Activated CD4-positive, CD25-positive, alpha-beta regulatory T cell treated with anti-CD3 and anti-CD28 coated beads, Interleukin-2, amount 50 U/mL, for 16 hours (primary cell): Measurements from ENCODE around the gene CDH16.

Source experiments
- DNase-seq: peaks from one replicate; pipeline ENCODE4 v3.0.0-alpha.2; 2020; ENCODE audit warnings: low read depth, low spot score

Gene CDH16

GRCh38 chr16:66895999-66896398 is 22.7 kb downstream of the CDH16 start:
- no peak for DNase-seq

DNA sequence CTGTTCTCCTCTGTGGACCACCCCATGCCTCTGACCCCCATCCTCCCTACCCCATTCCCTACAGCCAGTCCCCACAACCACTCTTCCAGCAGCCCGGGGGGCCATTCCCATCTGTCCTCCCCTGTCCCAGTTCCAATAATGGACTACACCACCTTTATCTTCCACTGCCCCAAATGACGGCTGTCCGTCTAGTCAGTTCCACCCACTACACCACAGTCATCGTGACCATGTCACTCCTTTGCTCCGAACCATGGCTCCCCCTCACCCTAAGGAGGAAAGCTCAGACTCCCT is 23.1 kb downstream of the CDH16 start:
- no peak for DNase-seq

GRCh38 chr16:66894948-66895688 is 23.6 kb downstream of the CDH16 start:
- DNase-seq, result no peak

DNA sequence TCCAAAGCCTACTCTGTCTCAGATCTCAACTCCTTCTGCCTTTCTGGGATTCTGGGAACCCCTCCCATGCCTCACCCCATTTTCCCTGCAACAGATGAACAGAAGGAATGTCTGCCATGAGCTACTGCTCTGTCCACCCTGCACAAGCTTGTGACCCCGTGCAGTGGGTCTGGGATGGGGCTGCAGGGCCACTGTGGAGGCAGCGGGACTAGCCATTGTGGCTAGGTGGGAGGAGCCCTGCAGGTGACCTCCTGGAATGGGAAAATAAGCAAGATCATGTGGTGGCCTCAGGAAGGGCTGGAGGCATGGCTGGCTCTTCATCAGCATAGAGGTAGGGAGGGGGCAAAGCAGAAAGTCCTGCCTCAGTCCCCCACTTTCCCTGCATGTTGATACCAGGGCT is 24.6 kb downstream of the CDH16 start:
- no peak for DNase-seq

- no peak for DNase-seq
Observed at GRCh38 chr16:66891797-66892196, 26.9 kb downstream of the CDH16 start.

- no peak for DNase-seq
Observed at GRCh38 chr16:66891360-66891759, 27.3 kb downstream of the CDH16 start.

- no peak for DNase-seq
Observed at GRCh38 chr16:66890799-66891198, 27.9 kb downstream of the CDH16 start.

DNA sequence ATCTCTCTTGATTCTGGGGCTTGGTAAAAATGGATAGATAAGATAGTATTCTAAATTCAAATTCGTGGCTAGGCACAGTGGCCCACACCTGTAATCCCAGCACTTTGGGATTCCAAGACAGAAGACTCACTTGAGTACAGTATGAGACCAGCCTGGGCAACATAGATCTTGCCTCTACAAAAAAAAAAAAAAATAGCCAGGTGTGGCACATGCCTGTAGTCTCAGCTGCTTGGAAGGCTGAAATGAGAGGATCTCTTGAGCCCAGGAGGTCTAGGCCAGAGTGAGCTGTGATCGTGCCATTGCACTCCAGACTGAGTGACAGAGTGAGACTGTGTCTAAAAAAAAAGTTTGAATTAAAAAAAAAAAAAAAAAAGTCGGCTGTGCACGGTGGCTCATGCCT is 29.1 kb downstream of the CDH16 start:
- DNase-seq, result no peak

DNA sequence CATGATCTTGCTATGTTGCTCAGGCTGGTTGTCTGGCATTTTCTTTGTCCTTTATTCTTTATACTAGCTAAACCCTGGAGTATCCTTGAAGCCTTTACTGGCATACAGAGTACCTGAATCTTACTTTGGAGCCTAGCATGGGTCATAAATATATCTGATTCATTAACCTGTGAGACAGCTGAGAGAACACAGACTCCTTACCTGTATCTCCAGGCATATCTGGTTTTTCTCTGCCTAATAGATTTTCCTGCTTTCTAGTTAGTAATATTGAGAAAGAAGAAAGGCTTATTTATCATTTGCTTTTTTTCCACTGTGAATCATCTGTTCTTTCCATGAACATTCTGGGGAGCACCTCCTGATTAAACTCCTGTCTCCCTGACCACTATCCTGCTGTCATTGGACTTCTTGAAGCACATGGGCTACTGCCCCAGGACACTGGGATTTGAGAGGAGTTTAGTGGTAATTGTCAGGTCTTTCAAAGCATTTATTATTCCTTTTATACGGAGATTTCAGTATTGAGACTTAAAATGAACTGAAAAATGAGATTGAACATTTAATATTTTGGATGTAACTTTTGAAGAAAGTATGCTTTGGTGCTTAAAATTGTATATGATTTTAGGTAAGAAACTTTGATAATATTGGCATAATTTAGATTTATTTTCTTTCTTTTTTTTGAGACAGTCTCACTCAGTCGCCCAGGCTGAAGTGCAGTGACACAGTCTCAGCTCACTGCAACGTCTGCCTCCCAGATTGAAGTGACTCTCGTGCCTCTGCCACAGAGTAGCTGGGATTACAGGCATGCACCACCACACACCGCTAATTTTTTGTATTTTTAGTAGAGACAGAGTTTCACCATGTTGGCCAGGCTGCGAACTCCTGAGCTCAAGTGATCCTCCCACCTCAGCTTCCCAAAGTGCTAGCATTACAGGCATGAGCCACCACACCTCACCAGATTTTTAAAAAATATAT is 29.8 kb downstream of the CDH16 start:
- no peak for DNase-seq

- no peak for DNase-seq
Observed at GRCh38 chr16:66886914-66887313, 31.8 kb downstream of the CDH16 start.

DNA sequence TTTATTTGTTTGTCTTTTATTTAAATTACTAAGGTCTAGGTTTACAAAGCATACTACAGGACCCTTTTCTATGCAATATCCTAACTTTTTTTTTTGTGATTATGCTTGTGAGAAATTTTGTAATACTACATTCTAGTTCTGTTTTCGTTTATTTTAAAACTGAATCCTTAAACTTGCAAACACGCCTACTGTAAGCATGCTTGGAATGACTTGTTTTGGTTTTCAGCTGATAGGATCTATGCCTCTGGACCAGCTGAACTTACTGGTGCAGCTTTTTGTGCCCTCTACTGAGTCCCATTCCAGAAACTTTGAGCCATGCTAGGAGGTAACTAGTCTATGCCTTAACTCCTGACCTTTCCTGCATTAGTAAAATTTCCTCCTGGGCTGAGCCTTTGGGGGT is 32.4 kb downstream of the CDH16 start:
- no peak for DNase-seq

- no peak for DNase-seq
Observed at GRCh38 chr16:66885491-66885890, 33.2 kb downstream of the CDH16 start.

DNA sequence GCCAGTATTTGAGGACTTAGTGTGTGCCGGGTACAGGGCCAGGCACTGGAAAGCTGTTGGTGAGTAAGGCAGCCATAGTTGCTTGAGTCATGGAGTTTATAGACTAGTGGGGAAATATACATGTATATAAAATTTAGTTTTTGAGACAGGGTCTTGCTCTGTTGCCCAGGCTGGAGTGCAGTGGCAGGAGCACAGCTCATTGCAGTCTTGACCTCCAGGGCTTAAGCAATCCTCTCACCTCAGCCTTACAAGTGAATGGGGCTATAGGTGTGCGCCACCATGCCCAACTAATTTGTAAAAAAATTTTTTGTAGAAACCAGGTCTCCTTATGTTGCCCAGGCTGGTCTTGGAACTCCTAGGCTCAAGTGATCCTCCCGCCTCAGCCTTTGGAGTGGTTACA is 36.0 kb downstream of the CDH16 start:
- DNase-seq, result no peak

- no peak for DNase-seq
Observed at GRCh38 chr16:66881964-66882508, 36.6 kb downstream of the CDH16 start.

DNA sequence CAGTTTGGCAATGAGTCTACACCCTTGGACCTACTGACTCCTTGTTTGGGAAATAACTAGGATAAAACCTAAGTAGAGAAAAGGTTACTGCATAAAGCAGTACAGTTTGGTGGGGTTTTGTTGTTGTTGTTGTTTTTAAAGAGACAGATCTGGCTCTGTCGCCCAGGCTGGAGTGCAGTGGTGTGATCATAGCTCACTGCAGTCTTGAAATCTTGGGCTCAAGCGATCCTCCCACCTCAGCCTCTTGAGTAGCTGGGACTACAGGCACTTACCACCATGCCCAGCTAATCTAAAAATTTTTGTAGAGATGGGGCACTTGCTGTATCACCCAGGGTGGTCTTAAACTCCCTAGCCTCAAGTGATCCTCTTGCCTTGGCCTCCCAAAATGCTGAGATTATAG is 37.1 kb downstream of the CDH16 start:
- no peak for DNase-seq

- DNase-seq, result no peak
Observed at GRCh38 chr16:66881014-66881417, 37.7 kb downstream of the CDH16 start.

DNA sequence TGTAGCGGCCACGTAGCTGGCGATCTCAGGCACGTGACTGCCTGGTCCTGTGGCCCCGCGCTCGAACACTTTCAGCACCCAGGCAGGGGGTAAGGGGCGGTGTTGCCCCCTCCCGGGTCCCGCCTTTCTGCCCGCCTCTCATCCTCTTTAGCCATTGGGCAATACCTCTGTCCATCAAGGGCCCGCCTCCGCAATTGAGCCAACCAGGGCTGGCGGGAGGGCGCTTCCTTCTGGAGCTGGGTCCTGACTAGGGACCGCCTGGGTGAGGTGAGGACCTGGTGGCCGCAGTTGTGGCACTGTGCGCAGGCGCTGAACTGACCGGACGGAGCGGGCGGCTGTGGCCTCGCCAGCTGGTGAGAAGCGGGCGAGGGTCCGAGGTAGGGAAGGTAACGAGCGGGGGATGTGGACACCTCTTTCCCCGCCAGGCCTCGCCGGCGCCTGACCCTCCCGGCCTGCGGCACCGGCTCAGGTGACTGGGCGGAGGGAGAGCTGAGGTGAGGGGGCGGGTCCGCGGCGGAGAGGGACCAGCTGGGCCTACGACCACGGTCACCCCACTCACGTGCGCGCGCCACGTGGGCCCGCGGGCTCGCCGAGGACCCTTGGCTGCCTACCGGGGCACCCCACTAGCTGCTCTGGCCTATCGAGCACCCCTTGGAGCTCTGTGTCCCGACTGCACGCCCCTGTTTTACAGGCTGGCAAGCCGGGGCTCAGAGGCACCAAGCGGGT is 38.2 kb downstream of the CDH16 start, which contains the start of gene PDP2:
TSS of gene PDP2 (plus strand) at position 228 of the 726 bp plus-strand sequence. CDS start 3,770 bp downstream, outside the sequence.
- peak; percentile 76 for DNase-seq

DNA sequence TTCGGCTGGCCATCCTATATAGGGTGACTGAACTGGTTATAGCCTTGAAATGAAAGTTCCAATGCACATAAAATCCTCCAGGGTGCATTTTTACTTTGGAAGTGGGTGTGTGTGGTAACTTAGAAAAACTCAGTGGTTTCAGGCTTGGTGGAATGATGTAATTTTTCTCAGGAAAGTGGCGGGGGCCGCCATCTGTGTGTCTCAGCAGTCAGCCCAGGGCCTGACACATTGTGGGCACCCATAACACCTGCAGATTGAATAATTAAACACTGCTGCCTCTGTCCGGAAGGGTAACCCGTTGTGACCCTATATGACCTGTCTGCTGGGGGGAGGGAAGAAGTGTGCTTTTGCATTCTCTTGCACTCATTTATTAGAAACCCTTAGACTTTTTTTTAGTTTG is 40.6 kb downstream of the CDH16 start:
- DNase-seq, result no peak

DNA sequence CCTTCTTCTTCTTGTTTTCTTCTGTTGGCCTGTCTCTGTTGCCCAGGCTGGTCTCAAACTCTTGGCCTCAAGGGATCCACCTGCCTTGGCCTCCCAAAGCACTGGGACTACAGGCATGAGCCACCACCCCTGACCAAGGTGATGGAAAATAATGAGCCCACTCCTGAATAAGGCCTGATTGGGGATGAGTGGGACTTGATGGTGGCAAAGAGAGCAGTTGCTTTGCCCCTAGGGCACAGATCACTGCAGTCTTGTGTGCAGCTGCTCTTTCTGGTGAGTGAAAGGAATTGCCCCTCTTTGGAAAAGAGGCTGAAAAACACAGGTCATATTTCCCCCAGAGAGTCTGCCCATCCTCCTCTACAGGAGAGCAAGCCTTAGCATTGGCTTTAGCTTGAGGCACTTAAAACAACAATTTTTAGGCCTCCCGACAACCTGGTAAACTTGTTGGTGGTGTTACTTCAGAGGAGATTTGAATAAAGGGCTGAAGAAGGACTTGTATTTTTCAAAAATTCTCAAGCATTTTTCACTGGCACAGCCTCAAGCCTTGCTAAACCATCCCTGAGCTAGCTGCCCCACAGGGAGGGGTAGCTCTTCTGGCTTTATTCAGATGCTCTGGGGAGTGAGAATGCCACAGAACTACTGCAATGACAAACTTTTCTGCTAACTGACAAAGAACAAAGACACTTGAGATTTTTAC is 44.5 kb downstream of the CDH16 start:
- DNase-seq, result no peak

DNA sequence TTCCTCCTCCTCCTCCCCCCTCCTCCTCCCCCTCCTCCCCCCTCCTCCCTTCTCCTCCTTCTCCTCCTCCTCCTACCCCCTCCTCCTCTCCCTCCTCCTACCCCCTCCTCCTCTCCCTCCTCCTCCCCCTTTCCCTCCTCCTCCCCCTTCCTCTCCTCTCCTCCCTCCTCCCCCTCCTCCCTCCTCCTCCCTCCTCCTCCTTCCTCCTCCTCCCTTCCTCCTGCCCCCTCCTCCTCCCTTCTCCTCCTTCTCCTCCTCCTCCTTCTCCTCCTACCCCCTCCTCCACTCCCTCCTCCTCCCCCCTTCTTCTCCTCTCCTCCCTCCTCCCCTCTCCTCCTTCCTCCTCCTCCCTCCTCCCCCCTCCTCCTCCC is 45.0 kb downstream of the CDH16 start:
- no peak for DNase-seq

GRCh38 chr16:66872943-66873684 is 45.6 kb downstream of the CDH16 start:
- peak; percentile 70 for DNase-seq
